ENCODE measurements around the gene SUN1.
A peak's percentile ranks its signal among the peaks of the same experiment; 100 is the strongest.
"Not testable (repeated sequence)": the region's sequence is repeated elsewhere in the genome, so short reads cannot be mapped to it uniquely, and the experiment has no call there.

SUN1 gene

GRCh38 chr7:920351-921070, 88.2 kb downstream of the SUN1 start:
- DNase-seq (ENCODE audit: low read depth in 2 of 2): peak in 1 of 2 donors; percentile 35

- DNase-seq (ENCODE audit: low read depth in 2 of 2): no peak
Measured at GRCh38 chr7:921071-921461, 88.8 kb downstream of the SUN1 start.

- no peak for DNase-seq (ENCODE audit: low read depth in 2 of 2)
Measured at GRCh38 chr7:921581-922333, 89.5 kb downstream of the SUN1 start.

GRCh38 chr7:922334-923107, 90.2 kb downstream of the SUN1 start:
- no peak for DNase-seq (ENCODE audit: low read depth in 2 of 2)

GRCh38 chr7:923108-924041, 91.1 kb downstream of the SUN1 start:
- peak; percentile 92 to 95 for DNase-seq (ENCODE audit: low read depth in 2 of 2)

- not testable (repeated sequence) for DNase-seq (ENCODE audit: low read depth in 2 of 2)
Measured at GRCh38 chr7:924042-924441, 91.8 kb downstream of the SUN1 start.

Measured in stimulated activated CD4-positive, alpha-beta T cell treated with anti-CD3 and anti-CD28 coated beads, Interleukin-15, amount 100 ng/mL, for 48 hours (primary cell).